Colon (tissue), 2 donors: Measurements from ENCODE around the gene DDX3Y.

Source experiments
- FAIRE-seq: peaks from 2 replicates; lab custom pipeline; 2012; peaks lifted over from hg19 to GRCh38; lab: Jason Lieb, UNC
- donor health status: control.
- donor health status: control.

DDX3Y gene

DNA sequence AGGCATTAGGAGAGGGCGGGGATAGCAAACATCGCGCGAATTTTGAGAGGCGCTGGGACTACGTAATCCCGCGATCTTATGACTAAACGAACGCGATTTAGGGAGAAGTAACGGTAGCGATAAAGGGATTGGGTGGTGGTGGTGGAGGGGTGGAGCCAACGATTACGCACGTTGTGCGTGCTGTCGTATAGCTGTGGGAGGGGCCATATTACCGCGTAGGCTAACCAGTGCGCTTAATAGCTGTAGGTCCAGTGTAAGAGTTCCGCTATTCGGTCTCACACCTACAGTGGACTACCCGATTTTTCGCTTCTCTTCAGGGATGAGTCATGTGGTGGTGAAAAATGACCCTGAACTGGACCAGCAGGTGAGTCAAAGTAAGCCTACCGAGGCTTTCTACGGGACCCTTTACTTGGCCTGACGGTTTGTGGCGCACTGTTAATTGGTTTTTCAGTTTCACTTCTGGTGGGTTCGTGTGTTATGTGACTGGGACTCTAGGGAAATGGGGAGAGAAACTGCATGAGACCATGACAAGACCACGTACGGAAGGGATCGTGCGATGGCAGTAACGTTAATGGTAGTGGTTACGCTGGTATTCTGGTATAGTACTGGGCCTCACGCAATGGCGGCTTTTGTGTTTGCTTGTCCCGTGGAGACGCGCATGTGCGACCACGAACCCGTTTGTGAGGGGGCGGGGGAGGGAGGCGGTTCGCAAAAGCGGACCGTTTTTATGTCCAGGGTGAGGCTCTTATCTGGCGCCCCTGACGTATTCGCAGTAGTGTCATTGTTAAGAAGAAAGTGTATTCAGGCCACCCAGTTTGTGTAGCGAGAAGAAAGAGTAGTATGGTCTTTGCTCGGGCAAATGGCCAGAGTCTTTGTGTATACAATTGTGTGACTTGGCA, at the start of gene DDX3Y:
Gene DDX3Y, plus strand, starts transcription at position 251 of the 899 bp plus-strand sequence. Its CDS starts 69 bp downstream, at position 320.
- no peak for FAIRE-seq

DNA sequence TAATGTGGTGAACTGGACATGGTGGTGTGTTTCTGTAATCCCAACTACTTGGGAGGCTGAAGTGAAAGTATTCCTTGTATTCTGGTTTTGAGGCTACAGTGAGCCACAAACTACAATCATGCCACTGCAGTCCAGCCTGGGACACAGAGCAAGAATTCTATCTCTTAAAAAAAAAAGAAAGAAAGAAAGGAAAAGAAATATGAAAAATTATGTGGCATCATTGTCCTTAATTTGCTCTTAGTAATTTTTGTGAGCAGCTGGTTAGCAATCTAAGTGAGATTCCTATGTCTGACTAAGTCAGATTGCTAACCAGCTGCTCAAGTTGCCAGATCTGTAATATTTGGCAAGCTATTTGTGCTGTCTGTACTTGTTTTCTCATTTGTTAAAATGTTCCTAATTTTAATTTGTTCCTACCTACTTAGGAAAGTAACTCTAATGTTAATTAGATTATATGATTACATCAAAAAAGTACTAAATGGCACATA, 48.8 kb upstream of the DDX3Y start:
- FAIRE-seq, result no peak

DNA sequence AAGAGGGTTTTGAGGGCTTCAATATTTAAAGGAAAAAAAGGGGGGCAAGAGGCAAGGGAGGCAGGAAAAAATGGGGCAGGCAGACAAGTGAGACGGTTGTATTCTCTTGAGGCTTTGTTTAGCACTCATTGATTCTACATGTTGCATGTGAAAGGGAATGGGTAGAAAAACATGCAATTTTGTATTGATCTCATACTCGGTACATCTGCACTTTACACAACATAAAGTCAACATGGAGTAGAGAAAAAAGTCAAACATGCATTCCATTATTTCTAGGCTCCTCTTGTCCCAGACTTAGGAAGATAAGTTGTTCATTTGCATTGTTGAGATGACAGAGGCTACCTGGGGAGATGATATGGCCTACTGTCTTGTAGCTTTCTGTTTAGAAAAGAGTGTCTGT, 36.7 kb upstream of the DDX3Y start:
- no peak for FAIRE-seq

DNA sequence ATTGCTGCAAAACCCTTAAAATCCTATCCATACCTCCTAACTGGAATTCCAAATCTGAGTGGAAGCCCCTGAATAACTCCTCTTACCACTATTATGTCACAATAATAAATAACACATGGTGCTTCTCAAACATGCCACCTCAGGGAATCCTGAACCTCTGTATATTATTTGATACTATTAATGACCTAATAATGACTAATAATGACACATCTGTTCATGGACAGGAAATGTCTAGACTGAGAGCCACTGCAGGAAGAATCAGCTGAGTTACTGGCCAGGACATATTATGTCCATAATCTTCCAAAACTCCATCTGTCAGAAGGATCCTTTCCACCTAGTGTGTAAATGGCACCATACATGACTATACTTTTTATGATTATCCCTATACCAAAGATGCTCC, 7.7 kb upstream of the DDX3Y start:
- no peak for FAIRE-seq

DNA sequence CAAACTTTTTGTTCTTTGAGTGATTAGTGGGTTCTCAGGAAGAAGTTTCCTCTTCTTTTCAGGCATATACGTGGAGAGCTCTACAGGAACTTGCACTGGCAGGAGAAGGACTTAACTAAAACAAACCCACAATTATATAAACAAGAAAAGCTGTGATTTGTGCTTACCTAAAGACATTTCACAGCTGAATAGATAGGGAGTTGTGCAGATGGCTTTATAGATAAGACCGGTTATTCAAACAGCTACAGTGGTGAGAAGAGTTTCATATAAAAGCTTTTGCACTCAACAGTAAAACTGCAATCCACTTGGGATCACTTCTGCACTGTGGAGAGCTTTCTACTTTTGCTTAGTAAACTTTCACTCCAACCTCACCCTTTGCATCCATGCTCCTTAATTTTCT, 6.1 kb upstream of the DDX3Y start:
- no peak for FAIRE-seq

DNA sequence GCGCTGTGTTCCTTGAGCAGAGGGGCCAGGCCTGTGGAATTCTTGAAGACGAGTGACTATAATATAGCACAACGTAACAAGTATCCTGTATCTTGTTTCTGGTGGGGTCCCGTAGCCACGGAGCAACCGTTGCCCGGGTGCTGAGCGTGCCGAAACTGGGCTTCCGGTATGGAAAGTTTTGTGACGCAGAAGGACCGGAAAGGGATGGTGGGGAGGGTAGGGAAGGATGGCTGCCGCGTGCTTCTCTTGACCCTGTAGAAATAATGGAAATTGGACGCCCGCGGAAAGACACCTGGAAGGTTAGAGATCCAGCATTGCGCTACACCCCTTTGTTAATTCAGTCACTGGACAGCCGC, 827 bp downstream of the DDX3Y start:
- FAIRE-seq, result no peak

DNA sequence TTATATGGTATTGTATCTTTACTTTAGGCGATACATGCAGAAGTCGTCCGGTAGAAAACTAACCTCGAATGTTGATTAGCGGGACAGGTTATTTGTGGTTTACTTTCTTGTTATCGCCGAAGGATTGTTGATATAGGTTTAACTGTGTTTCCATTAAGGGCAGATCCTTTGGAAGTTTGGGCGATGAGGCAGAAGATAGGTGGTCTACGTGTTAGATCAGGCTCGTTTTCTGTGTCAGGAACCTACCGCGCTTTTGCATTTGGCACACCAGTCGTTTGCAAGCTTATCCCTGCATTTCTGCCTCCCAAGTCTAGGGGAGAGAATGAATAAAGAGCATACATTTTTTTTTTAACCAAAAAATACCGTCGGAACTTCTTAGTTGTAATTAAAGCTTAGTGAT, 1.2 kb downstream of the DDX3Y start:
- FAIRE-seq, result no peak

DNA sequence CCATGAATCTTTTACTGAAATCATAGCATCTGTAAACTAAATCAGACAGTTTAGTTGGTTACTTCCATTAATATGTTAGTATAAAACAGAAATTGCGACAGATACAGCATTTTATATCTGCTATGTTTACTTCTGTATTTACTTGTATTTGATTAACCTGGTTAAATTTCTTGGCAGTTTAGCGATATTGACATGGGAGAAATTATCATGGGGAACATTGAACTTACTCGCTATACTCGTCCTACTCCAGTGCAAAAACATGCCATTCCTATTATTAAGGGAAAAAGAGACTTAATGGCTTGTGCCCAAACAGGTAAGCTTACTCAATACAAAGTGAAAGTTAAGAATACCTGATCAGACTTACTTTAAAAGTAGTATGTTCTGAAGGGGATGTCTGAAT, 8.9 kb downstream of the DDX3Y start:
- FAIRE-seq, result no peak

DNA sequence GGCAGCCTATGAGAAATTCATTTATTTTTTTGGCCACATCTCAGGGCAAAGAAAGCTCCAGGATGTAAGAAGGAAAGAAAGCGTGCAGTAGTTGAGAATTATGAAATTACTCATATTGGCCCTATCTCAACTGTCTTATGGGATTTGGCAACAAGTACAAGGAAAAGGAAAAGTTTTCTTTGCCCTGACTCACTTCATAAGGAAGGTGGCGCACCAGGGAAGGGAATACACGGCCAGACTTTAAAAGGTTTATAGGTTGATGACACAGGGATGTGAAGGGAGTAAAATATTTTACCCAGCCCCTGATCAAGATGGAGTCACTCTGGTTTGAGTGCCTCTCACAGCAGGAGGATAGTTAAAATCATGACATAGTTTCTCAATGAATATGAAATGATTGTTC, 23.4 kb downstream of the DDX3Y start:
- no peak for FAIRE-seq

DNA sequence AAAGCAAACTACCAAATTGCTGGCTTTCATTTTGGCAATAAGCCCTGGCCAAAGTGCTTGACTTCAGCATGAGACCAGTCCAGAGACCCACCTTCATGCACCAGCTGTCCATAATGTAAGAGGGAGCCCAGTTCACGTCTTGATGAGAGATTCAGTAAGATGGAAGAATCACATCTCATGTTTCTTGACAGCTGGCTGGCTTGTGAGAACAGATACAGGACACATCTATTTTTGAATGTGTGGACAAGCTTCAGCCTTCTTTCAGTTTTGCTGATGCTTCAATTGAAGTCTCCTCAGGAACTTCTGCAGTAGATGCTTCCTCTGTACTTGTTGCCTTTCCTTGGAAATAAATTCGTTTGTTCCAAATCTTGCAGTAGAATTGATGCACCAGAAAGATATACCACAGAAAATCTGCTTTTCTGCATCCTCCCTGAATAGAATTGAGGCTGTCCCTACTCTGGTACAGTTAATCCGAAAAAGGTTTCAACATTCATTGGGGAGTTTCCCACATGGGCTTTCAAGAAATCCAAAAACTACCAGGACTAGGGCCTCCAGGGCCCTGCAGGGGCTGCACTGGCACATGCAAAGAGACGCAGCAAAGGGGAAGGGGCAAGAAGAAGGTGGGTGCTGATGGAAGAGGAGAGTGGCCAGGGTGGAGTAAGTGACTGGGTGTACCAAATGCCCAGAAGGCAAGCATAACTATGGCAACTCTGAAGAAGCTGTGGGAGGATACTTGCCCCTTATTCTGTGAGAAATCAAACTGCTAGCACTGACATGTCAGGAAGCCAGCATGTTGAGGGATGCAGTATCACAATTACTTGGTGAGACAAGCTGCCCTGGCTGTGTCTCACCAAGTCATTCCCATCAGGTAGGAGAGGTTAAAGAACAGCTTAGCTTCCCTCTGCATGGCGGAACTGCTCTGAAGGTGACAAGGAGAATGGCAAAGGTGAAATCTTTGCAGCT, 37.3 kb downstream of the DDX3Y start:
- no peak for FAIRE-seq
